IMR-90 (cell line): ENCODE results near the gene YKT6. TPM values are rescaled to one million over a fixed set of nuclear protein-coding genes. Genes with fewer than 3 reads are reported as not detected.

ENCODE experiments used
- ATAC-seq: fragments of 200-7000 bp; cut with Tn5 transposase; 2 replicates; pipeline ENCODE4 v1.9.1; 2020; ENCODE audit warnings: low read depth, mild to moderate bottlenecking, moderate library complexity
- BruUV-seq: library from RNA; stranded (reverse); fragments of 400-500 nt; replicated peaks from 2 replicates; lab custom pipeline; 2021; lab: Mats Ljungman, UMichigan
- CTCF ChIA-PET: fragments of 300-600 bp; formaldehyde crosslinking; extraction: SDS; loops from one replicate; lab custom pipeline; 2021; ENCODE audit warnings: antibody characterized with exemption; lab: Yijun Ruan, JAX
- POLR2A ChIA-PET: fragments of 300-600 bp; sonication (Branson Sonifier 250); formaldehyde crosslinking; loops from one replicate; lab custom pipeline; 2022; ENCODE audit warnings: antibody characterized with exemption; ENCODE audit not compliant: unreplicated experiment; lab: Charles Lee
- DNase-seq: peaks from one replicate; pipeline ENCODE4 v3.0.0; 2013
- H2AFZ ChIP-seq: replicated peaks from 2 replicates; pipeline ENCODE3; 2013; ENCODE audit warnings: low read length, mild to moderate bottlenecking; ENCODE audit not compliant: poor library complexity
- H2AK5ac ChIP-seq: 2 replicates; pipeline ENCODE4 v1.6.1; 2013; ENCODE audit warnings: low read depth, low read length, inconsistent platforms
- H2AK9ac ChIP-seq: replicated peaks from 2 replicates; pipeline ENCODE3; 2013; ENCODE audit warnings: mild to moderate bottlenecking, low read depth, low read length, moderate library complexity; ENCODE audit not compliant: poor library complexity
- H2BK120ac ChIP-seq: 2 replicates; pipeline ENCODE4 v1.6.1; 2013; ENCODE audit warnings: low read depth, low read length, inconsistent platforms
- H2BK15ac ChIP-seq: 3 replicates; pipeline ENCODE4 v1.6.1; 2013; ENCODE audit warnings: low read depth, low read length, inconsistent platforms
- H2BK20ac ChIP-seq: 2 replicates; pipeline ENCODE4 v1.6.1; 2013; ENCODE audit warnings: low read depth, mild to moderate bottlenecking, inconsistent platforms, low read length, moderate library complexity
- H2BK5ac ChIP-seq: 2 replicates; pipeline ENCODE4 v1.6.1; 2013; ENCODE audit warnings: mild to moderate bottlenecking, low read depth, low read length, inconsistent platforms; ENCODE audit not compliant: poor library complexity, severe bottlenecking
- H3K14ac ChIP-seq: replicated peaks from 2 replicates; pipeline ENCODE4 v1.6.1; 2013; ENCODE audit warnings: low read depth, low read length, inconsistent platforms
- H3K18ac ChIP-seq: 2 replicates; pipeline ENCODE4 v1.6.1; 2013; ENCODE audit warnings: low read depth, low read length, control low read depth
- H3K23ac ChIP-seq: 2 replicates; pipeline ENCODE4 v1.6.1; 2013; ENCODE audit warnings: low read depth, low read length, inconsistent platforms
- H3K27ac ChIP-seq: 2 replicates; pipeline ENCODE4 v1.5.1; 2013; ENCODE audit warnings: mild to moderate bottlenecking, control low read depth, low read length; ENCODE audit not compliant: insufficient read depth
- H3K27me3 ChIP-seq: 2 replicates; pipeline ENCODE4 v1.6.1; 2013; ENCODE audit warnings: low read length; ENCODE audit not compliant: control insufficient read depth, insufficient read depth
- H3K36me3 ChIP-seq: 2 replicates; pipeline ENCODE4 v1.6.1; 2013; ENCODE audit warnings: low read length, mixed read lengths; ENCODE audit not compliant: control insufficient read depth, insufficient read depth
- H3K4ac ChIP-seq: 2 replicates; pipeline ENCODE4 v1.6.1; 2013; ENCODE audit warnings: low read depth, low read length, inconsistent platforms
- H3K4me1 ChIP-seq: 2 replicates; pipeline ENCODE4 v1.6.1; 2013; ENCODE audit warnings: low read length, mixed read lengths; ENCODE audit not compliant: control insufficient read depth, insufficient read depth
- H3K4me2 ChIP-seq: 2 replicates; pipeline ENCODE4 v1.6.1; 2013; ENCODE audit warnings: low read depth, mild to moderate bottlenecking, control low read depth, low read length, moderate library complexity
- H3K4me3 ChIP-seq: 2 replicates; pipeline ENCODE4 v1.5.1; 2013; ENCODE audit warnings: low read depth, mild to moderate bottlenecking, control low read depth, low read length, moderate library complexity; ENCODE audit not compliant: insufficient read depth
- H3K56ac ChIP-seq: 2 replicates; pipeline ENCODE4 v1.6.1; 2013; ENCODE audit warnings: low read length, inconsistent platforms; ENCODE audit not compliant: insufficient read depth; ENCODE audit errors: extremely low read depth
- H3K79me1 ChIP-seq, 2 experiments: 2 replicates each; pipeline ENCODE4 v1.6.1; 2013; ENCODE audit warnings: low read length in 2 of 2, inconsistent platforms in 1 of 2, low read depth in 1 of 2
- H3K9ac ChIP-seq: 2 replicates; pipeline ENCODE4 v1.6.1; 2013; ENCODE audit warnings: low read depth, low read length, control low read depth
- H3K9me1 ChIP-seq: 2 replicates; pipeline ENCODE4 v1.6.1; 2013; ENCODE audit warnings: low read length, inconsistent platforms; ENCODE audit not compliant: insufficient read depth
- H3K9me3 ChIP-seq: 2 replicates; pipeline ENCODE4 v1.6.1; 2013; ENCODE audit warnings: low read length; ENCODE audit not compliant: control insufficient read depth, insufficient read depth
- H4K20me1 ChIP-seq: 2 replicates; pipeline ENCODE4 v1.6.1; 2013; ENCODE audit warnings: low read length, inconsistent platforms; ENCODE audit not compliant: insufficient read depth
- H4K5ac ChIP-seq: 2 replicates; pipeline ENCODE4 v1.6.1; 2013; ENCODE audit warnings: mild to moderate bottlenecking, low read depth, low read length, control low read depth
- H4K8ac ChIP-seq, 2 experiments: 2 replicates each; pipeline ENCODE4 v1.6.1; 2013; ENCODE audit warnings: low read depth in 2 of 2, low read length in 2 of 2, control low read depth in 1 of 2, inconsistent platforms in 1 of 2
- H4K91ac ChIP-seq: 2 replicates; pipeline ENCODE4 v1.6.1; 2013; ENCODE audit warnings: low read depth, low read length, inconsistent platforms; ENCODE audit not compliant: insufficient read depth
- CHD1 ChIP-seq: IDR thresholded peaks from 2 replicates; pipeline ENCODE4 v1.6.1; 2012; ENCODE audit warnings: low read depth, low read length, improper control_type of control experiment
- CTCF ChIP-seq: conservative IDR thresholded peaks from 2 replicates; pipeline ENCODE4 v1.5.1; 2012; ENCODE audit warnings: mild to moderate bottlenecking, low read depth, low read length, improper control_type of control experiment
- MAFK ChIP-seq: IDR thresholded peaks from 2 replicates; pipeline ENCODE4 v1.6.1; 2012; ENCODE audit warnings: low read depth, low read length, improper control_type of control experiment
- POLR2A ChIP-seq: IDR thresholded peaks from 2 replicates; pipeline ENCODE4 v1.6.1; 2012; ENCODE audit warnings: mild to moderate bottlenecking, low read depth, low read length
- RCOR1 ChIP-seq: IDR thresholded peaks from 2 replicates; pipeline ENCODE4 v1.6.1; 2012; ENCODE audit warnings: mild to moderate bottlenecking, low read length, improper control_type of control experiment; ENCODE audit not compliant: insufficient replicate concordance
- RFX5 ChIP-seq: IDR thresholded peaks from 2 replicates; pipeline ENCODE4 v1.8.0; 2012; ENCODE audit warnings: low read depth, mild to moderate bottlenecking, low read length, moderate library complexity
- WGBS, 2 experiments: methylation state at CpG; one replicate each; pipeline versions ENCODE4 v1.1.5 to v1.1.7; 2013; ENCODE audit warnings: missing lambda C conversion rate in 2 of 2; ENCODE audit not compliant: insufficient read length in 1 of 2; ENCODE audit errors: extremely low coverage in 2 of 2; 5-methylcytosine and 5-hydroxymethylcytosine counted together
- dilution Hi-C: fragments of 300-500 bp; cut with HindIII; formaldehyde crosslinking; loops from one replicate; pipeline ENCODE4 v1.14.3; 2018; ENCODE audit warnings: low sequenced_read_pairs; ENCODE audit not compliant: unreplicated experiment
- in situ Hi-C: fragments of 300-500 bp; cut with MboI; formaldehyde crosslinking; loops from 3 replicates; pipeline ENCODE4 v1.14.3; 2019; ENCODE audit warnings: low sequenced_read_pairs, inconsistent platforms, mixed read lengths
- intact Hi-C: fragments of 100-400 bp; cut with micrococcal nuclease; formaldehyde crosslinking; loops from 2 replicates; pipeline ENCODE4 v1.10.0; 2022
- polyA plus RNA-seq, 3 experiments: library from polyadenylated mRNA; depleted of rRNA; stranded (reverse); fragments of >200 nt; gene quantifications; 2 replicates each; pipeline ENCODE4 v1.2.3, GENCODE V29; 2012; ENCODE audit warnings: low replicate concordance in 1 of 3
- total RNA-seq: library from RNA; depleted of rRNA; stranded (reverse); fragments of >200 nt; gene quantifications from 2 replicates; pipeline ENCODE4 v1.2.3, GENCODE V29; 2012

Gene YKT6
- total and polyA plus RNA-seq, 2 of the 4 experiments (the other 2 are of a cell fraction) = 115 to 120 TPM

GRCh38 chr7:44261240-44261639 lies 60.5 kb downstream of the YKT6 start:
- H3K56ac ChIP-seq = no peak overlapping the region
- H4K91ac ChIP-seq = no peak overlapping the region
- H3K9me1 ChIP-seq = peaks cover 25% of the 10 kb centered on the region
- no peak overlapping the region for H3K23ac ChIP-seq
- H2BK5ac ChIP-seq = no peak overlapping the region
- no peak overlapping the region for H2BK20ac ChIP-seq
- peaks cover 6% of the 10 kb centered on the region for H4K20me1 ChIP-seq
- H2BK120ac ChIP-seq = no peak overlapping the region
- H3K14ac ChIP-seq = no peak overlapping the region
- in situ Hi-C loops = no loop called here
- no peak for DNase-seq
- H2AFZ ChIP-seq = no peak overlapping the region
- no CpG with 5 or more reads among the region's 5 CpGs for WGBS, 2 experiments
- ChIA-PET CTCF (no interaction called here), POLR2A (no interaction called here)
- TF ChIP-seq CTCF (no peak), RFX5 (no peak), POLR2A (no peak), CHD1 (no peak), MAFK (no peak), RCOR1 (no peak)
- peaks cover 25% of the 10 kb centered on the region for H3K4me1 ChIP-seq
- dilution Hi-C loops = no loop called here
- intact Hi-C loops = no loop called here
- no peaks in the 10 kb centered on the region for H3K9me3 ChIP-seq
- no peak overlapping the region for H3K4me2 ChIP-seq
- BruUV-seq = no TSS peak
- H3K9ac ChIP-seq = no peak overlapping the region
- H3K27ac ChIP-seq = no peak overlapping the region
- no peak overlapping the region for H2AK5ac ChIP-seq
- H3K36me3 ChIP-seq = no peaks in the 10 kb centered on the region
- H3K18ac ChIP-seq = no peak overlapping the region
- no peak overlapping the region for H2AK9ac ChIP-seq
- no peak overlapping the region for H4K5ac ChIP-seq
- no peak overlapping the region for H2BK15ac ChIP-seq
- ATAC-seq = no peak
- H3K4me3 ChIP-seq = no peak overlapping the region
- peaks cover 30% of the 10 kb centered on the region for H3K27me3 ChIP-seq
- no peak overlapping the region for H3K4ac ChIP-seq
- no peaks in the 10 kb centered on the region for H3K79me1 ChIP-seq
- no peak overlapping the region for H4K8ac ChIP-seq
